ENCODE data around the gene CDKN2AIPNL.

Gene CDKN2AIPNL, protein sequence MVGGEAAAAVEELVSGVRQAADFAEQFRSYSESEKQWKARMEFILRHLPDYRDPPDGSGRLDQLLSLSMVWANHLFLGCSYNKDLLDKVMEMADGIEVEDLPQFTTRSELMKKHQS

DNA sequence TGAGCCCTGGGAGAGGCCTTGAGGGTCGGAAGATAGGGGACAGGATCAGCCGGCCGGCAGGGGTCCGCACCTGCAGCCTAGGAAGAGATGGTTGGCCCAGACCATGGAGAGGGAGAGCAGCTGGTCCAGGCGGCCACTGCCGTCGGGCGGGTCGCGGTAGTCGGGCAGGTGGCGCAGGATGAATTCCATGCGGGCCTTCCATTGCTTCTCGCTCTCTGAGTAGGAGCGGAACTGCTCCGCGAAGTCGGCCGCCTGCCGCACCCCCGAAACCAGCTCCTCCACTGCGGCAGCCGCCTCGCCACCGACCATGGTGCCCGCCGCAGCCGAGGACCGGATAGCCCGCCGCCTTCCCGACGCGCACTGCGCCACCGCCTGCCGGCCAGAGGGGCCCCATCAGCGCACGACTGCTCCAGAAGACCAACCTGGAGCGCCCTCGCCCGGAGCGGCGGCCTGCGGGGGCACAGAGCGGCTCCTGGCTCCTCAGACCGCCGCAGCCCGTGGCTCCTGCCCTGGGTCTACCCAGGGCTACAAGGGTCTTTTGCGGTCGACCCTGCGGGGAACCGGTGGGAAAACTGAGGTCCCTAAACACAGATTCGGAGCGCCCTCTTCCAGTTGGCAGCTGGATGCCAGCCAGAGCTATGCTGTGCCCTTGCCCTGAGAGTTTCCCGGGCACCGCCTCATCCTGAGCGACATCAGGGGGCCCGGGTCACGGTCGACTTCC lies at the start of gene CDKN2AIPNL:
TSS of gene CDKN2AIPNL (minus strand) at position 336 of the 721 bp plus-strand sequence. CDS start at position 309, 27 bp downstream.
- peaks cover 9% of the 10 kb centered on the region for H3K36me3 Mint-ChIP-seq (ENCODE audit: low read depth)
- TF ChIP-seq, protein P1, sequence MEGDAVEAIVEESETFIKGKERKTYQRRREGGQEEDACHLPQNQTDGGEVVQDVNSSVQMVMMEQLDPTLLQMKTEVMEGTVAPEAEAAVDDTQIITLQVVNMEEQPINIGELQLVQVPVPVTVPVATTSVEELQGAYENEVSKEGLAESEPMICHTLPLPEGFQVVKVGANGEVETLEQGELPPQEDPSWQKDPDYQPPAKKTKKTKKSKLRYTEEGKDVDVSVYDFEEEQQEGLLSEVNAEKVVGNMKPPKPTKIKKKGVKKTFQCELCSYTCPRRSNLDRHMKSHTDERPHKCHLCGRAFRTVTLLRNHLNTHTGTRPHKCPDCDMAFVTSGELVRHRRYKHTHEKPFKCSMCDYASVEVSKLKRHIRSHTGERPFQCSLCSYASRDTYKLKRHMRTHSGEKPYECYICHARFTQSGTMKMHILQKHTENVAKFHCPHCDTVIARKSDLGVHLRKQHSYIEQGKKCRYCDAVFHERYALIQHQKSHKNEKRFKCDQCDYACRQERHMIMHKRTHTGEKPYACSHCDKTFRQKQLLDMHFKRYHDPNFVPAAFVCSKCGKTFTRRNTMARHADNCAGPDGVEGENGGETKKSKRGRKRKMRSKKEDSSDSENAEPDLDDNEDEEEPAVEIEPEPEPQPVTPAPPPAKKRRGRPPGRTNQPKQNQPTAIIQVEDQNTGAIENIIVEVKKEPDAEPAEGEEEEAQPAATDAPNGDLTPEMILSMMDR (IDR thresholded peaks at IDR 0.05; ENCODE audit: unreplicated experiment in 3 of 3) = peak; percentile 63 to 72 (median 66)
- no peaks in the 10 kb centered on the region for H3K9me3 Mint-ChIP-seq
- peak within 1 kb of the TSS; percentile 96 to 97 (median 96) for H3K4me3 Mint-ChIP-seq
- peaks cover 17% of the 10 kb centered on the region for H3K4me1 Mint-ChIP-seq
- peak within 1 kb of the TSS; percentile 37 to 78 (median 64) for H3K27ac Mint-ChIP-seq
- no peaks in the 10 kb centered on the region for H3K27me3 Mint-ChIP-seq (ENCODE audit: low read depth)

- peaks cover 23% of the 10 kb centered on the region for H3K4me1 Mint-ChIP-seq
- TF ChIP-seq, protein P1 (IDR thresholded peaks at IDR 0.05; ENCODE audit: unreplicated experiment in 3 of 3) = no peak
Observed at GRCh38 chr5:134460551-134460950, 48.9 kb upstream of the CDKN2AIPNL start.

DNA sequence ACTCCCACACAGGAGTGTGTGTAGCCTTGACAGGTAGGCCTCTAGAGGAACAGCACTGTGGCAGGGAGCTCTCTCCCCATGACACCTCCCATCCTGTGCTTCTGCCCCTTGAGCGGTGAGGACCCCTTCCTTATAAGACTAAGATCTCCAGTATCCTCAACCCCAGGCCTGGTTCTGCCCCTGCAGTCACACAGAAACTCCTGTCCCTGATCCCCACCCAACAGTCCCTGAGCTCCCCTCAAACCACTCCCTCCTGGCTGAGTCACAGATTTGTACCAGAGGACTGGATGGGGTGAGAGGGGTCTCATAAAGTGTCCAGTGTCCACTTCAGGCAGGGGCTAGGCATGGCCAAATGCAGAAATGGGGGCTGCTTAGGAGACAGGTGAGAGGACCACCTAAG lies 47.8 kb upstream of the CDKN2AIPNL start:
- TF ChIP-seq, protein P1 (IDR thresholded peaks at IDR 0.05; ENCODE audit: unreplicated experiment in 3 of 3) = no peak
- H3K9me3 Mint-ChIP-seq = no peaks in the 10 kb centered on the region
- peaks cover 14% of the 10 kb centered on the region for H3K27me3 Mint-ChIP-seq (ENCODE audit: low read depth)
- no peaks in the 10 kb centered on the region for H3K36me3 Mint-ChIP-seq (ENCODE audit: low read depth)
- peaks cover 23% of the 10 kb centered on the region for H3K4me1 Mint-ChIP-seq
- no peak overlapping the region for H3K4me3 Mint-ChIP-seq
- H3K27ac Mint-ChIP-seq = no peak overlapping the region

More at GRCh38 chr5:134460551-134460950, 48.9 kb upstream of the CDKN2AIPNL start:
- Mint-ChIP-seq H3K9me3 (no peaks in the 10 kb centered on the region), H3K36me3 (ENCODE audit: low read depth) (no peaks in the 10 kb centered on the region), H3K4me3 (no peak overlapping the region), H3K27me3 (ENCODE audit: low read depth) (peaks cover 14% of the 10 kb centered on the region), H3K27ac (no peak overlapping the region)

- H3K9me3 Mint-ChIP-seq = no peaks in the 10 kb centered on the region
- TF ChIP-seq, protein P1 (IDR thresholded peaks at IDR 0.05; ENCODE audit: unreplicated experiment in 3 of 3) = no peak
- peaks cover 14% of the 10 kb centered on the region for H3K27me3 Mint-ChIP-seq (ENCODE audit: low read depth)
- no peaks in the 10 kb centered on the region for H3K36me3 Mint-ChIP-seq (ENCODE audit: low read depth)
- no peak overlapping the region for H3K4me3 Mint-ChIP-seq
- peaks cover 20% of the 10 kb centered on the region for H3K4me1 Mint-ChIP-seq
- H3K27ac Mint-ChIP-seq = no peak overlapping the region
Observed at GRCh38 chr5:134459010-134459403, 47.3 kb upstream of the CDKN2AIPNL start.

DNA sequence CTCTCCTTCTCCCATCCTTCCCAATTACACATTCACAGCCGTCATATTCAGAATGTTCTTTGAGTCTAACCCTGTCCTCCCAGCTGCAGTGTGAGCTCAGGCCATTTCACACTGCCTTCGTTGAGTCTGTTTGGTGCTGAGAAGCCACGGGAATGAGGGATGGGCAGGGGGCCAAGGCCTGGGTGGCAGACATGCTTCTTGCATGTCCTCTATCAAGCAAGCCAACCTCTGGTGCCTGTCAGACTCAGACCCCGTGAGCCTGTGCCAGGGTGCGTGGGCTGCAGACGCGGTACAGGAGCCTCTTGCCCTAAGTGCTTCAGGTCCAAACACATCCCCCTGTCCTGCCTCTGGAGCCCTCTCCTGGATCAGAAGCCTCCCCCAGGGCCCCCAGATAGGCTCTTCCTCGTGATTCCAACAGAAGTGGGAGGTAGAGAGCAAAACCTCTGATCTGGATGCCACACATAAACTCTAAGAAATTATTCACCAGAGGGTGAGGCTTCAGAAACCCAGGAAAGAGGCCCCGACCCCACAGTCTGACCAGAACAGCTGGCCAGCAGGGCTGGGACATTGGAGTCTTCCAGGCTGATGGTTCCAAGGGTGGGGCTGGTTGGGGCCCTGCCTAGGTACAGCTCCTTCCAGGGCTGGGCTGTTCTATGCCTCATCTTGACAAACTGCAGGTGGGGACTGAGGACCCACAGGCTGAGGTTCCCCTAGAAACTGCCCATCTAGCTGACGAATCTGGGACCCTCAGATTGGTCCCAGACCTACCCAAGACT lies 46.7 kb upstream of the CDKN2AIPNL start:
- Mint-ChIP-seq H3K27me3 (ENCODE audit: low read depth) (peaks cover 14% of the 10 kb centered on the region), H3K4me3 (no peak overlapping the region), H3K27ac (peak overlapping the region in 1 of 3 experiments; percentile 20), H3K9me3 (no peaks in the 10 kb centered on the region), H3K4me1 (peaks cover 15% of the 10 kb centered on the region), H3K36me3 (ENCODE audit: low read depth) (no peaks in the 10 kb centered on the region)
- TF ChIP-seq, protein P1 (IDR thresholded peaks at IDR 0.05; ENCODE audit: unreplicated experiment in 3 of 3) = no peak
